HG02981 (cell line): ENCODE results near the gene CAMK2D.

Experiments used
- ATAC-seq: cut with Tn5 transposase; IDR thresholded peaks from one replicate; pipeline ENCODE4 v1.9.1; 2021; ENCODE audit warnings: mild to moderate bottlenecking, moderate library complexity; ENCODE audit not compliant: unreplicated experiment

CAMK2D gene

DNA sequence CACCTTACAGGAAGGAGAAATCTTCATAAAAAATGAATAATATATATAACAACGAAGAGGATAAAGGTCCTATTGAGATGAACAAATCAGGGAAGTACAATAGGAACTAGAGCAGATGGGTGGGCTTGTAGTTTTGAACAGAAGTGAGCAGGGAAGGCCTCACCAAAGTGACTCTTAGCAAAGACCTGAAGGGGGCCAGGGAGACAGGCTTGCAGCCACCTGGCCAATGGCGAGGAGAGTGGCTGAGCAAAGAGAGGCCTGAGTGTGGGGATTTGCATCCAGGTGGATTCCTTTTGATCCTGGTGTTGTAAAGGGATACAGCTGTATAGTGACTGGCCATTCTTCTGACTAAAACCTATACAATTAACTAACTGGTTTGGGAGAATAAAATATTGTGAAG is 354.1 kb downstream of the CAMK2D start:
- ATAC-seq: no peak

DNA sequence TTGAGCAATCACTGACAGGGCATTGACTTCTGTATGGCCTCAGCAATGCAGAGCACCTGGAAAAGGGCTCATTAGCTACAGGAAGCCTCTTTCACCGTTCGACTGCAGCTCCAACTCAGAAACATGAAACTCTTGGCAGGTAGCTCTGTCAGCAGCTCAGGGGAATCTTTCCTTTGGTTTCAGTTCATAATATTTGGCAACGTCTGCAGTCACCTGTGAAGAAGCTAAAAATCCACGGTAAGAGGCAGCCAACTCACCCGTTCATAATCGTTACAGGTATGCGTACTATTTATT is 354.9 kb downstream of the CAMK2D start:
- no peak for ATAC-seq

DNA sequence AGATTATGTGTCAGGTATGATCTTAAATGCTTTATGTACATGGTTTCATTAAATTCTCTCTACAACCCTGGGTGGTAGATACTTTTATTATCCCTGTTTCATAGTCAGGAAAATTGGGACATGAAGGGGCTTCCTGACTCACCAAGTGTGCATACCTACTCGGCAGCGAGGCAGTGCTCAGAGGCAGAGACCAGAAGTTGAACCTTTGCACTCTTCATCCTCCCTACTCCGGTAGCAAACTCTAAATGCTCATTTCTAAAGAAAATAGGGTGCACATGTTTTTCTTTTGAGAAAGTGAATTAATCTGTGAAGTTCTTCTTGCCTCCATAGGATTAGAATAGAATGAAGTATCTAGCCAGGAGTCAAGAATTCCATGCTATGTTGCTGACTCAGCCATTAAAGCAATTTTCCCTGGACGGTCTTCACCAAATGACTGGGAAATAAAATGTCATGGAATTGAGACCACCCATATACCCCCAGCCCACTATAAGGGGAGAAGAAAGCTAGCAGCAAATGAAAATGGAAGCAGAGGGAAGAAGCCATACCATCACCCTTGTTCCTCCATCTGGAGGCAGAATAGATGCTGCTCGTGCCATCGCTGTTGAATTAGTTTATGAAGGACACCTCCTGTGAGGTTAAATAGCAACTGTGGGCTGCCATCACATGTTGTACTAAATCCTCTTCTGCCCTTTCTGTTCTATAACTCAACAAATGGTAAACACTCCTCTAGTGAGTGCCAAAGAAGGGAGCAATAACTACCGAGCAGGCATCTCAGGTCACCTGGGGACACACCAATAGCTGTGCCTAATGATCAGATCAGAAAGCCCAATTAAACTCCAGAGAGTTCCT is 355.4 kb downstream of the CAMK2D start:
- no peak for ATAC-seq

DNA sequence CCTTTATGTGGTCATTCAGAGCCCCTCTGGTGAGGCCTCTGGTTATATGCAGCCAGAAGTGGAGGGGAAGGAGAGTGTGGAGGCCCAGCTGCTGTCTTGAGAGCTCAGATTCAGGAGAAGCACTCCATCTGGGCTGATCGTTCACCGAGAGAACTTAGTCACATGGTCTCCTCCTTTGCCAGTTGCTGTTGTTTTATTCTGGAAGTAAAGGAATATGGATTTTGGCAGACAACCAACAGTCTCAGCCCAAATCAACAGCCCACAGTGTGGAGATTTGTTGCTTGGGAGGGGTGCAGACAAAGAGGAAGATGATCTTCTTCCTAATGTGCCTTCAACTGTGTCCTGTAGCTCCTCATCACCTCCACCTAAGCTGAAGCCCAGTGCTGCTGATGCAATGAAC is 356.7 kb downstream of the CAMK2D start:
- no peak for ATAC-seq

DNA sequence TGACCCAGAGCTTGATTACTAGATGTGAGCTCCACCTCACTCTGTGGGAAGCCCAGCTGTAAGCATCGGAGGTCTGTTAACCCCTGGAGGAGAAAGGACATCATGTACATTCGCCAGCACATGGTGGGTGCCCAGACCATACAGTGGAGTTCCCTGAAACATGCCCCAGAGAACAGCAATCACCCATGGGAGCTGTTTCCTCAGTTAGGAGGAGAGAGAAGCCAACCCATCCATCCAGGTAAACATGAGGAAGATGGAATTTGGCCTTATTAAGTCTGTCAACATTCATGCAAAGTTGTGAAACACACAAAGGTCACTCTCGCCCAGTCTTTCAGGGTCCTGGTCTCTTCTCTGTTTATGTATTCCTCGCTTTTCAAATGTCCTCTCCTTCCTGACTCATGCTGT is 357.4 kb downstream of the CAMK2D start:
- no peak for ATAC-seq
